Colonic mucosa (tissue), 4 donors: ENCODE measurements around the gene ZNF652. TPM values are rescaled to one million over a fixed set of nuclear protein-coding genes. Genes with fewer than 3 reads are reported as not detected.

Experiments
- DNase-seq: peaks from one replicate; pipeline ENCODE4 v3.0.0-alpha.2; 2020
- H3K27ac ChIP-seq: fragments of 200-600 bp; one replicate; pipeline ENCODE4 v1.8.0; 2021
- H3K27me3 ChIP-seq: fragments of 200-600 bp; one replicate; pipeline ENCODE4 v1.8.0; 2021
- H3K36me3 ChIP-seq: fragments of 200-600 bp; one replicate; pipeline ENCODE4 v1.8.0; 2021
- H3K4me1 ChIP-seq: fragments of 200-600 bp; one replicate; pipeline ENCODE4 v1.8.0; 2021; ENCODE audit warnings: mild to moderate bottlenecking
- H3K4me3 ChIP-seq: fragments of 200-600 bp; one replicate; pipeline ENCODE4 v1.8.0; 2021
- H3K9ac ChIP-seq, 2 donors: one replicate each; pipeline ENCODE4 v1.7.0; 2013; ENCODE audit warnings: control low read depth in 2 of 2, low read depth in 2 of 2, low read length in 2 of 2
- H3K9me3 ChIP-seq: fragments of 200-600 bp; one replicate; pipeline ENCODE4 v1.8.0; 2021
- CTCF ChIP-seq: fragments of 200-600 bp; IDR thresholded peaks from one replicate; pipeline ENCODE4 v1.8.0; 2022; ENCODE audit warnings: antibody characterized with exemption, mild to moderate bottlenecking
- intact Hi-C: fragments of 100-400 bp; cut with DNase I; formaldehyde crosslinking; loops from one replicate; pipeline ENCODE4 v1.14.1; 2022
- total RNA-seq, 2 donors: library from RNA; stranded (reverse); fragmentation: NEBNext Ultra II Directional in 1 of 2; extraction: Animal tissue kit (Norgen Biotek cat#: 25700) in 1 of 2; gene quantifications; one replicate each; pipeline ENCODE4 v1.2.1, GENCODE V29; 2021
- donor health status: healthy.
- donor health status: DM: no; HTN: no; CAD: no.
- donor health status: DM: no; HTN: no; CAD: no.

The ZNF652 gene
- total RNA-seq, 2 donors from 2014 or later = 38.1 to 62.5 TPM

GRCh38 chr17:49318435-49318965, 43.5 kb downstream of the ZNF652 start:
- H3K27ac ChIP-seq = no peak overlapping the region
- no peak overlapping the region for H3K9ac ChIP-seq
- no peaks in the 10 kb centered on the region for H3K9me3 ChIP-seq
- H3K27me3 ChIP-seq = no peaks in the 10 kb centered on the region
- H3K36me3 ChIP-seq = no peaks in the 10 kb centered on the region
- peaks cover 6% of the 10 kb centered on the region for H3K4me1 ChIP-seq
- no peak for TF ChIP-seq CTCF
- DNase-seq = no peak
- H3K4me3 ChIP-seq = no peak overlapping the region
- intact Hi-C loops = loop anchor here (10.0 kb wide), 1 partner anchor 236 kb away; no protein-coding TSS in a partner anchor

GRCh38 chr17:49316889-49317675, 45.0 kb downstream of the ZNF652 start:
- Histone ChIP-seq H3K4me1 (peaks cover 6% of the 10 kb centered on the region), H3K9me3 (no peaks in the 10 kb centered on the region), H3K4me3 (no peak overlapping the region), H3K27ac (no peak overlapping the region), H3K9ac (no peak overlapping the region), H3K36me3 (no peaks in the 10 kb centered on the region), H3K27me3 (no peaks in the 10 kb centered on the region)
- TF ChIP-seq CTCF = no peak
- DNase-seq = no peak
- intact Hi-C loops = loop anchor here (2.0 to 10.0 kb wide), 2 partner anchors 78 to 238 kb away; no protein-coding TSS in a partner anchor

GRCh38 chr17:49316258-49316570, 45.8 kb downstream of the ZNF652 start:
- Histone ChIP-seq H3K27ac (no peak overlapping the region), H3K9ac (no peak overlapping the region), H3K36me3 (no peaks in the 10 kb centered on the region), H3K9me3 (no peaks in the 10 kb centered on the region), H3K27me3 (no peaks in the 10 kb centered on the region), H3K4me3 (no peak overlapping the region), H3K4me1 (peaks cover 6% of the 10 kb centered on the region)
- TF ChIP-seq CTCF = no peak
- intact Hi-C loops = loop anchor here (2.0 to 10.0 kb wide), 2 partner anchors 79 to 239 kb away; no protein-coding TSS in a partner anchor
- no peak for DNase-seq

DNA sequence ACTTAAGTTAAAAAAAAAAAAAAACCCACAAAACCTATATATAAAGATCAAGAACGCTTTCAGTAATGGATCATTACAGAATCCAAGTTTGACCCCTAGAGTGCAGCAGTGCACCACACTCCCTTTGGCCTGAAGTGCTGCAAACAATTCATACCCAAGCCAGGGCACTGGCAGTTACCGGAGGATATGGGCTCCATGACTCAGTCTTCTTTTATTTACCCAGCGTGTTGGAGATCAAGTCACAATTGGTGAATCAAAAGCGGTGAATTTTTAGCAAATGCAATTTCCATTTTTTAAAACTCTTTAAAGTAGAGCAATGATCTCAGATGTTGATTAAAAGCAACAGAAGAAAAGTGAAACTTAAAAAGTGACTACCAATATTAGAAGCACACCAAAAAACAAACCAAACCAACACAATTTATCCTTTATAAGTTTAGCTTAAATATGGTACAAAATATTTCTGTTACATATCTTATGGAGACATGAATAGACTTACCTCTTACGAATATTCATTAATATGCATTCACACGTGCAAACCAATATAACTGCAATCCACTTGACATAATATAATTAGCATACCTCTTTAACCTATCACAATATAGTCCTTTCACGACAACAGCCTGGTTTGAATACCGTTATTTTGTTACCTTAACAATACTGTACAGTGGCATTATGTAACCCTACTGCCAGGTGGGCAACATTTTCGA, 46.3 kb downstream of the ZNF652 start:
- H3K4me3 ChIP-seq = no peak overlapping the region
- H3K27ac ChIP-seq = no peak overlapping the region
- intact Hi-C loops = loop anchor here (2.0 to 10.0 kb wide), 2 partner anchors 79 to 239 kb away; no protein-coding TSS in a partner anchor
- no peaks in the 10 kb centered on the region for H3K36me3 ChIP-seq
- no peaks in the 10 kb centered on the region for H3K9me3 ChIP-seq
- DNase-seq = peak; percentile 80
- H3K9ac ChIP-seq = no peak overlapping the region
- peak; percentile 65 for TF ChIP-seq CTCF
- no peaks in the 10 kb centered on the region for H3K27me3 ChIP-seq
- H3K4me1 ChIP-seq = peaks cover 6% of the 10 kb centered on the region

GRCh38 chr17:49312722-49313121, 49.3 kb downstream of the ZNF652 start:
- H3K27me3 ChIP-seq = no peaks in the 10 kb centered on the region
- H3K9ac ChIP-seq = no peak overlapping the region
- H3K4me3 ChIP-seq = no peak overlapping the region
- H3K9me3 ChIP-seq = no peaks in the 10 kb centered on the region
- intact Hi-C loops = loop anchor here (10.0 kb wide), 1 partner anchor 242 kb away; no protein-coding TSS in a partner anchor
- H3K36me3 ChIP-seq = no peaks in the 10 kb centered on the region
- no peak overlapping the region for H3K27ac ChIP-seq
- TF ChIP-seq CTCF = no peak
- DNase-seq = no peak
- peaks cover 6% of the 10 kb centered on the region for H3K4me1 ChIP-seq
